ENCODE data around the gene ATP11B. TPM values are rescaled to one million over a fixed set of nuclear protein-coding genes. Genes with fewer than 3 reads are reported as not detected.
A peak's percentile ranks its signal among the peaks of the same experiment; 100 is the strongest.

ATP11B gene
- polyA plus RNA-seq, 3 donors = 11.1 to 25.1 (median 13.5) TPM

GRCh38 chr3:182925330-182925943, 132.1 kb downstream of the ATP11B start:
- Histone ChIP-seq H3K79me2 (ENCODE audit: insufficient read depth, low read length) (no peaks in the 10 kb centered on the region), H3K4me2 (replicated peaks; ENCODE audit: extremely low read depth, low read length, poor library complexity, severe bottlenecking) (no peak overlapping the region), H3K9me3 (replicated peaks in 1 of 2; ENCODE audit: control insufficient read depth in 1 of 2, insufficient read depth in 1 of 2, low read length in 2 of 2) (no peaks in the 10 kb centered on the region), H3K4me3 (replicated peaks in 1 of 3; ENCODE audit: low read depth in 2 of 3, low read length in 3 of 3) (no peak overlapping the region), H3K27ac (ENCODE audit: low read depth in 1 of 2, low read length in 2 of 2) (no peak overlapping the region), H3K36me3 (replicated peaks in 1 of 2; ENCODE audit: control insufficient read depth in 1 of 2, insufficient read depth in 2 of 2, low read length in 2 of 2) (peaks cover 3 to 16% of the 10 kb centered on the region in 2 donors), H3K27me3 (ENCODE audit: control insufficient read depth in 2 of 2, insufficient read depth in 2 of 2, low read length in 2 of 2) (no peaks in the 10 kb centered on the region), H2AFZ (ENCODE audit: insufficient read depth, low read depth, low read length, poor library complexity, severe bottlenecking) (no peak overlapping the region), H3K9ac (ENCODE audit: insufficient read depth, low read length, poor library complexity, severe bottlenecking) (no peak overlapping the region), H3K4me1 (ENCODE audit: control insufficient read depth in 1 of 2, insufficient read depth in 2 of 2, low read length in 2 of 2) (peaks cover 0 to 3% of the 10 kb centered on the region in 2 donors), H4K20me1 (ENCODE audit: insufficient read depth, low read length) (no peaks in the 10 kb centered on the region)
- DNase-seq = peak in 2 of 3 donors; percentile 9 to 60
- H3K36me3 Mint-ChIP-seq = peaks cover 16 to 21% of the 10 kb centered on the region in 2 donors
- no CpG with 5 or more reads among the region's 4 CpGs for WGBS (ENCODE audit: insufficient coverage)
- peaks cover 0 to 2% (median 0%) of the 10 kb centered on the region in 7 donors for H3K9me3 Mint-ChIP-seq
- peaks cover 13% of the 10 kb centered on the region for H3K4me1 Mint-ChIP-seq
- no peaks in the 10 kb centered on the region for H3K27me3 Mint-ChIP-seq (ENCODE audit: low read depth in 3 of 3)
- no peak overlapping the region for H3K4me3 Mint-ChIP-seq
- TF ChIP-seq, protein P1, sequence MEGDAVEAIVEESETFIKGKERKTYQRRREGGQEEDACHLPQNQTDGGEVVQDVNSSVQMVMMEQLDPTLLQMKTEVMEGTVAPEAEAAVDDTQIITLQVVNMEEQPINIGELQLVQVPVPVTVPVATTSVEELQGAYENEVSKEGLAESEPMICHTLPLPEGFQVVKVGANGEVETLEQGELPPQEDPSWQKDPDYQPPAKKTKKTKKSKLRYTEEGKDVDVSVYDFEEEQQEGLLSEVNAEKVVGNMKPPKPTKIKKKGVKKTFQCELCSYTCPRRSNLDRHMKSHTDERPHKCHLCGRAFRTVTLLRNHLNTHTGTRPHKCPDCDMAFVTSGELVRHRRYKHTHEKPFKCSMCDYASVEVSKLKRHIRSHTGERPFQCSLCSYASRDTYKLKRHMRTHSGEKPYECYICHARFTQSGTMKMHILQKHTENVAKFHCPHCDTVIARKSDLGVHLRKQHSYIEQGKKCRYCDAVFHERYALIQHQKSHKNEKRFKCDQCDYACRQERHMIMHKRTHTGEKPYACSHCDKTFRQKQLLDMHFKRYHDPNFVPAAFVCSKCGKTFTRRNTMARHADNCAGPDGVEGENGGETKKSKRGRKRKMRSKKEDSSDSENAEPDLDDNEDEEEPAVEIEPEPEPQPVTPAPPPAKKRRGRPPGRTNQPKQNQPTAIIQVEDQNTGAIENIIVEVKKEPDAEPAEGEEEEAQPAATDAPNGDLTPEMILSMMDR (IDR thresholded peaks at IDR 0.05) = no peak
- intact Hi-C loops (cut with micrococcal nuclease) = no loop called here
- H3K27ac Mint-ChIP-seq = peak overlapping the region in 2 of 7 donors; percentile 48 to 60

- Histone ChIP-seq H3K4me1 (ENCODE audit: control insufficient read depth in 1 of 2, insufficient read depth in 2 of 2, low read length in 2 of 2) (peaks cover 0 to 3% of the 10 kb centered on the region in 2 donors), H2AFZ (ENCODE audit: insufficient read depth, low read depth, low read length, poor library complexity, severe bottlenecking) (no peak overlapping the region), H3K27ac (ENCODE audit: low read depth in 1 of 2, low read length in 2 of 2) (no peak overlapping the region), H3K4me2 (replicated peaks; ENCODE audit: extremely low read depth, low read length, poor library complexity, severe bottlenecking) (no peak overlapping the region), H3K9ac (ENCODE audit: insufficient read depth, low read length, poor library complexity, severe bottlenecking) (no peak overlapping the region), H3K27me3 (ENCODE audit: control insufficient read depth in 2 of 2, insufficient read depth in 2 of 2, low read length in 2 of 2) (no peaks in the 10 kb centered on the region), H3K36me3 (replicated peaks in 1 of 2; ENCODE audit: control insufficient read depth in 1 of 2, insufficient read depth in 2 of 2, low read length in 2 of 2) (peaks cover 0 to 11% of the 10 kb centered on the region in 2 donors), H3K4me3 (replicated peaks in 1 of 3; ENCODE audit: low read depth in 2 of 3, low read length in 3 of 3) (no peak overlapping the region), H3K79me2 (ENCODE audit: insufficient read depth, low read length) (no peaks in the 10 kb centered on the region), H4K20me1 (ENCODE audit: insufficient read depth, low read length) (no peaks in the 10 kb centered on the region), H3K9me3 (replicated peaks in 1 of 2; ENCODE audit: control insufficient read depth in 1 of 2, insufficient read depth in 1 of 2, low read length in 2 of 2) (no peaks in the 10 kb centered on the region)
- Mint-ChIP-seq H3K9me3 (peaks cover 0 to 2% (median under 1%) of the 10 kb centered on the region in 7 donors), H3K36me3 (peaks cover 11 to 18% of the 10 kb centered on the region in 2 donors), H3K27ac (peak overlapping the region in 1 of 7 donors; percentile 49), H3K27me3 (ENCODE audit: low read depth in 3 of 3) (no peaks in the 10 kb centered on the region), H3K4me1 (peaks cover 13% of the 10 kb centered on the region), H3K4me3 (no peak overlapping the region)
- WGBS (ENCODE audit: insufficient coverage) = 94% methylated on average over 2 of the region's 3 CpGs
- intact Hi-C loops (cut with micrococcal nuclease) = no loop called here
- DNase-seq = no peak
- TF ChIP-seq, protein P1 (IDR thresholded peaks at IDR 0.05) = no peak
Measured at GRCh38 chr3:182925944-182926337, 132.6 kb downstream of the ATP11B start.
